Neural cell (in vitro differentiated cells): ENCODE measurements around the gene PCP4L1. TPM values are rescaled to one million over a fixed set of nuclear protein-coding genes. Genes with fewer than 3 reads are reported as not detected.

Experiments used
- H2AFZ ChIP-seq: fragments of 200-600, 300-800 bp; sonication (generic), shearing (Covaris generic); 2 replicates; pipeline ENCODE4 v1.6.0; 2014; ENCODE audit warnings: low read depth, mild to moderate bottlenecking, antibody characterized with exemption, low read length, moderate library complexity
- H3F3A ChIP-seq: fragments of 200-600 bp; shearing (Covaris generic); 2 replicates; pipeline ENCODE4 v1.6.1; 2016; ENCODE audit warnings: mild to moderate bottlenecking, moderate library complexity, mixed read lengths, antibody characterized with exemption, low read length; ENCODE audit not compliant: insufficient read depth, poor library complexity, severe bottlenecking
- H3K27ac ChIP-seq: fragments of 200-600, 300-800 bp; sonication (generic), shearing (Covaris generic); 2 replicates; pipeline ENCODE4 v1.5.1; 2014; ENCODE audit warnings: mild to moderate bottlenecking, low read length, moderate library complexity
- H3K27me3 ChIP-seq: fragments of 300-800, 200-600 bp; sonication (generic), shearing (Covaris generic); 2 replicates; pipeline ENCODE4 v1.6.0; 2014; ENCODE audit warnings: mild to moderate bottlenecking, low read depth, low read length, moderate library complexity; ENCODE audit not compliant: insufficient read depth
- H3K36me3 ChIP-seq: fragments of 300-800, 200-600 bp; sonication (generic), shearing (Covaris generic); 2 replicates; pipeline ENCODE4 v1.5.1; 2014; ENCODE audit warnings: mild to moderate bottlenecking, antibody characterized with exemption, low read length, moderate library complexity; ENCODE audit not compliant: insufficient read depth
- H3K4me2 ChIP-seq: fragments of 300-800, 200-600 bp; sonication (generic), shearing (Covaris generic); 2 replicates; pipeline ENCODE4 v1.6.0; 2014; ENCODE audit warnings: mild to moderate bottlenecking, low read length
- H3K4me3 ChIP-seq: fragments of 300-800, 200-600 bp; sonication (generic), shearing (Covaris generic); 2 replicates; pipeline ENCODE4 v1.5.1; 2014; ENCODE audit warnings: mild to moderate bottlenecking, low read length, moderate library complexity
- H3K79me2 ChIP-seq: fragments of 200-600 bp; shearing (Covaris generic); replicated peaks from 2 replicates; pipeline ENCODE4 v1.6.0; 2014; ENCODE audit warnings: mild to moderate bottlenecking, low read length, moderate library complexity; ENCODE audit not compliant: insufficient read depth
- H3K9ac ChIP-seq: fragments of 300-800, 200-600 bp; sonication (generic), shearing (Covaris generic); 2 replicates; pipeline ENCODE4 v1.6.1; 2016; ENCODE audit warnings: mild to moderate bottlenecking, low read length, mixed read lengths
- H3K9me2 ChIP-seq: fragments of 200-600 bp; shearing (Covaris generic); 2 replicates; pipeline ENCODE4 v1.6.1; 2016; ENCODE audit warnings: mild to moderate bottlenecking, low read length, mixed read lengths; ENCODE audit not compliant: insufficient read depth
- H3K9me3 ChIP-seq: fragments of 200-600, 300-800 bp; sonication (generic), shearing (Covaris generic); 2 replicates; pipeline ENCODE4 v1.6.1; 2016; ENCODE audit warnings: mild to moderate bottlenecking, mixed run types, low read length, moderate library complexity, mixed read lengths
- H4K20me1 ChIP-seq: fragments of 200-600 bp; shearing (Covaris generic); 2 replicates; pipeline ENCODE4 v1.6.1; 2016; ENCODE audit warnings: mild to moderate bottlenecking, mixed run types; ENCODE audit not compliant: insufficient read depth
- EP300 ChIP-seq: fragments of 450-650 bp; conservative IDR thresholded peaks from 2 replicates; pipeline ENCODE4 v1.6.1; 2014; ENCODE audit warnings: antibody characterized with exemption, mild to moderate bottlenecking, moderate library complexity; ENCODE audit not compliant: poor library complexity, severe bottlenecking
- EZH2 ChIP-seq: fragments of 200-600, 300-800 bp; shearing (Covaris generic), sonication (generic); IDR thresholded peaks from 2 replicates; pipeline ENCODE4 v1.6.1; 2014; ENCODE audit warnings: antibody characterized with exemption, low read length, borderline replicate concordance, mild to moderate bottlenecking; ENCODE audit not compliant: insufficient read depth, poor library complexity, severe bottlenecking
- MXI1 ChIP-seq: fragments of 450-650 bp; conservative IDR thresholded peaks from 2 replicates; pipeline ENCODE4 v1.6.1; 2014; ENCODE audit warnings: antibody characterized with exemption, mild to moderate bottlenecking; ENCODE audit not compliant: poor library complexity, severe bottlenecking
- POLR2AphosphoS5 ChIP-seq: IDR thresholded peaks from 2 replicates; pipeline ENCODE4 v1.6.1; 2012
- RAD21 ChIP-seq: fragments of 450-650 bp; conservative IDR thresholded peaks from 2 replicates; pipeline ENCODE4 v1.6.1; 2014; ENCODE audit warnings: antibody characterized with exemption, mild to moderate bottlenecking, moderate library complexity
- SMC3 ChIP-seq: fragments of 450-650 bp; conservative IDR thresholded peaks from 2 replicates; pipeline ENCODE4 v1.6.1; 2014; ENCODE audit warnings: antibody characterized with exemption, mild to moderate bottlenecking, moderate library complexity; ENCODE audit not compliant: poor library complexity
- TAF1 ChIP-seq: IDR thresholded peaks from 2 replicates; pipeline ENCODE4 v1.6.1; 2012; ENCODE audit warnings: low read depth
- polyA plus RNA-seq: library from polyadenylated mRNA; depleted of rRNA; stranded (reverse); fragments of >200 nt; gene quantifications from 2 replicates; pipeline ENCODE4 v1.2.3, GENCODE V29; 2014
- TF ChIP-seq, protein P1 (sequence below): IDR thresholded peaks from 2 replicates; pipeline ENCODE4 v1.6.1; 2012; ENCODE audit warnings: borderline replicate concordance
- TF ChIP-seq, protein P2 (sequence below): fragments of 450-650 bp; IDR thresholded peaks from 2 replicates; pipeline ENCODE4 v1.5.1; 2014; ENCODE audit warnings: antibody characterized with exemption, mild to moderate bottlenecking, moderate library complexity; ENCODE audit not compliant: poor library complexity, severe bottlenecking

Gene PCP4L1
- polyA plus RNA-seq, 1 donor from 2014 or later: 51.2 TPM

DNA sequence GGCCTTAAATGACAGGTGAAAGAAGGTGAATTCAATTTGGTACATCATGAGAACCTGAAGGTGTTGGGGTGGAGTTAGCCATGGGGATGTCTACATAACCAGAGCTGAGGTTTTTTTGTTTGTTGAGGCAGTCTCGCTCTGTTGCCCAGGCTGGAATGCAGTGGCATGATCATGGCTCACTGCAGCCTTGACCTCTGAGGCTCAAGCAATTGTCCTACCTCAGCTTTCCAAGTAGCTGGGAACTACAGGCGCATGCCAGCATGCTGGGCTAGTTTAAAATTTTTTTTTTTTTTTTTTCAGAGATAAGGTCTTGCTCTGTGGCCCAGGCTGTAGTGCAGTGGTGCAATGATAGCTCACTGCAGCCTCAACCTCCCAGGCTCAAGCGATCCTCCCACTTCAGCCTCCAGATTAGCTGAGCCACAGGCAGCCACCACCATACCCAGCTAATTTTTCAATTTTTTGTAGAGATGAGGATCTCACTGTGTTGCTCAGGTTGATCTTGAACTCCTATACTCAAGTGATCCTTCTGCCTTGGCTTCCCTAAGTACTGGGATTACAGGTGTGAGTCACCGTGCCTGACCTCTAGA is 53.1 kb downstream of the PCP4L1 start:
- Histone ChIP-seq H3K27ac (no peak overlapping the region), H3K4me2 (no peak overlapping the region), H3K9me3 (no peaks in the 10 kb centered on the region)

DNA sequence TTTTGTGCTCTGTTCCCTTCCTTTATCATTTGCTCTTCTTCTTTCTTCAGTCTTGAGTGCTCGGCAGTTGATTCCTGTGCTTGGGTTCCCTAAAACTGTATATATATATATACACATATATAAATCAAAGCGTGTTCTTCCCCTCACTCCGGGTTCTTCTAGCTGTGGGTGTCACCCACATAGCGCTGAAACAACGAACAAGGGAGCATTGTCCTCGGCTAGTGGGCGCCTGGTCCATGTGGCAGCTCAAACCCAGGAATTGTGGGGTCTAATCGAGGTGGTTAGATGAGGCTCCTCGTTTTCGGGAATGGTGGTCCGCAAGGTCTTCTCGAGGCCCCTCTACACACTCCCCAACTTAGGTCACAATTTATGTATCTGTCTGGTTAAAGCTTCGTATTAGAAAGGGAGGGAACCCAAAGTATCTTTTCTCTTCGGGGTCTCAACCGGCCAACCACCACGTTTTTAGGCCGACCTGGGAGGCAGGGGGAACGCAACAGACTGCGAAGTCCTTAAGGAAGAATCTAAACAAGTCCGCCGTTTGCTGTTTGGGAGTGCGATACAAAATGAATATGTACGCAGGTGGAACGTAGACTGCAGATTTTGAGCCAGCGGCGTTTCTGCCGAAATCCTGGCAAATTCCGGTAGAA is 55.1 kb downstream of the PCP4L1 start:
- no peak for TF ChIP-seq EP300
- TF ChIP-seq RAD21: no peak
- TF ChIP-seq TAF1: no peak
- TF ChIP-seq POLR2AphosphoS5: no peak
- no peak for TF ChIP-seq EZH2
- TF ChIP-seq, protein P1, sequence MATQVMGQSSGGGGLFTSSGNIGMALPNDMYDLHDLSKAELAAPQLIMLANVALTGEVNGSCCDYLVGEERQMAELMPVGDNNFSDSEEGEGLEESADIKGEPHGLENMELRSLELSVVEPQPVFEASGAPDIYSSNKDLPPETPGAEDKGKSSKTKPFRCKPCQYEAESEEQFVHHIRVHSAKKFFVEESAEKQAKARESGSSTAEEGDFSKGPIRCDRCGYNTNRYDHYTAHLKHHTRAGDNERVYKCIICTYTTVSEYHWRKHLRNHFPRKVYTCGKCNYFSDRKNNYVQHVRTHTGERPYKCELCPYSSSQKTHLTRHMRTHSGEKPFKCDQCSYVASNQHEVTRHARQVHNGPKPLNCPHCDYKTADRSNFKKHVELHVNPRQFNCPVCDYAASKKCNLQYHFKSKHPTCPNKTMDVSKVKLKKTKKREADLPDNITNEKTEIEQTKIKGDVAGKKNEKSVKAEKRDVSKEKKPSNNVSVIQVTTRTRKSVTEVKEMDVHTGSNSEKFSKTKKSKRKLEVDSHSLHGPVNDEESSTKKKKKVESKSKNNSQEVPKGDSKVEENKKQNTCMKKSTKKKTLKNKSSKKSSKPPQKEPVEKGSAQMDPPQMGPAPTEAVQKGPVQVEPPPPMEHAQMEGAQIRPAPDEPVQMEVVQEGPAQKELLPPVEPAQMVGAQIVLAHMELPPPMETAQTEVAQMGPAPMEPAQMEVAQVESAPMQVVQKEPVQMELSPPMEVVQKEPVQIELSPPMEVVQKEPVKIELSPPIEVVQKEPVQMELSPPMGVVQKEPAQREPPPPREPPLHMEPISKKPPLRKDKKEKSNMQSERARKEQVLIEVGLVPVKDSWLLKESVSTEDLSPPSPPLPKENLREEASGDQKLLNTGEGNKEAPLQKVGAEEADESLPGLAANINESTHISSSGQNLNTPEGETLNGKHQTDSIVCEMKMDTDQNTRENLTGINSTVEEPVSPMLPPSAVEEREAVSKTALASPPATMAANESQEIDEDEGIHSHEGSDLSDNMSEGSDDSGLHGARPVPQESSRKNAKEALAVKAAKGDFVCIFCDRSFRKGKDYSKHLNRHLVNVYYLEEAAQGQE: no peak
- no peak for TF ChIP-seq SMC3
- TF ChIP-seq, protein P2, sequence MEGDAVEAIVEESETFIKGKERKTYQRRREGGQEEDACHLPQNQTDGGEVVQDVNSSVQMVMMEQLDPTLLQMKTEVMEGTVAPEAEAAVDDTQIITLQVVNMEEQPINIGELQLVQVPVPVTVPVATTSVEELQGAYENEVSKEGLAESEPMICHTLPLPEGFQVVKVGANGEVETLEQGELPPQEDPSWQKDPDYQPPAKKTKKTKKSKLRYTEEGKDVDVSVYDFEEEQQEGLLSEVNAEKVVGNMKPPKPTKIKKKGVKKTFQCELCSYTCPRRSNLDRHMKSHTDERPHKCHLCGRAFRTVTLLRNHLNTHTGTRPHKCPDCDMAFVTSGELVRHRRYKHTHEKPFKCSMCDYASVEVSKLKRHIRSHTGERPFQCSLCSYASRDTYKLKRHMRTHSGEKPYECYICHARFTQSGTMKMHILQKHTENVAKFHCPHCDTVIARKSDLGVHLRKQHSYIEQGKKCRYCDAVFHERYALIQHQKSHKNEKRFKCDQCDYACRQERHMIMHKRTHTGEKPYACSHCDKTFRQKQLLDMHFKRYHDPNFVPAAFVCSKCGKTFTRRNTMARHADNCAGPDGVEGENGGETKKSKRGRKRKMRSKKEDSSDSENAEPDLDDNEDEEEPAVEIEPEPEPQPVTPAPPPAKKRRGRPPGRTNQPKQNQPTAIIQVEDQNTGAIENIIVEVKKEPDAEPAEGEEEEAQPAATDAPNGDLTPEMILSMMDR: no peak
- TF ChIP-seq MXI1: no peak
- Histone ChIP-seq H3K4me2 (peak overlapping the region; percentile 84), H4K20me1 (no peaks in the 10 kb centered on the region), H3K9ac (peak overlapping the region; percentile 84), H3K9me2 (no peaks in the 10 kb centered on the region), H3K4me3 (peak overlapping the region; percentile 74), H3K27ac (peak overlapping the region; percentile 88), H3K79me2 (peaks cover 10% of the 10 kb centered on the region), H3K27me3 (no peaks in the 10 kb centered on the region), H3K9me3 (no peaks in the 10 kb centered on the region), H3K36me3 (no peaks in the 10 kb centered on the region), H3F3A (no peaks in the 10 kb centered on the region), H2AFZ (peak overlapping the region; percentile 86)

More for the DNA sequence above, 53.1 kb downstream of the PCP4L1 start:
- H3F3A ChIP-seq: no peaks in the 10 kb centered on the region
- no peaks in the 10 kb centered on the region for H3K9me2 ChIP-seq
- H3K79me2 ChIP-seq: peaks cover 10% of the 10 kb centered on the region
- TF ChIP-seq MXI1 (no peak), SMC3 (no peak), EZH2 (no peak), TAF1 (no peak), POLR2AphosphoS5 (no peak), RAD21 (no peak), EP300 (no peak)
- TF ChIP-seq, protein P1: no peak
- TF ChIP-seq, protein P2: no peak
- H3K4me3 ChIP-seq: no peak overlapping the region
- no peaks in the 10 kb centered on the region for H3K27me3 ChIP-seq
- H2AFZ ChIP-seq: no peak overlapping the region
- no peaks in the 10 kb centered on the region for H3K36me3 ChIP-seq
- H4K20me1 ChIP-seq: no peaks in the 10 kb centered on the region
- no peak overlapping the region for H3K9ac ChIP-seq
